Stimulated activated CD4-positive, alpha-beta T cell treated with anti-CD3 and anti-CD28 coated beads, TNF-alpha, amount 100 ng/mL, for 48 hours (primary cell): ENCODE data around the gene COL1A1.

Experiments used
- DNase-seq, 3 donors: peaks; one replicate each; pipeline ENCODE4 v3.0.0-alpha.2; 2020; ENCODE audit warnings: low read depth in 3 of 3

The COL1A1 gene

DNA sequence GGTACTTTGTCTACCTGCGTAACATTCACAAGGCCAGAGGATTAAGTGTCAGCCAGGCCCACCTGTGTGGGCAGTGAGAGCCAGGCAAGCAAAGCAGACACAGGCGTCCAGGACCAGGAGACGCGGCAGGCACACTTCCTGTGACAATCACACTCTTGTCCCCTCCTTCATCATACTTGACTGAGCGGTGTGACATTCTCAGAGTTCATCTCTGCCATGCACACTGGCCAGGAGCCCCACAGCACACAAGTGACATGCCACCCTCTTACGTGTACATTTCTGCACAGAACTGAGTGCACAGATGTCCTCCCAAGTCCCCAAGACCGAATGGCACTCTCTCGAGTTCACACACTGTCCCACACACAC lies 59.7 kb downstream of the COL1A1 start:
- DNase-seq: no peak

DNA sequence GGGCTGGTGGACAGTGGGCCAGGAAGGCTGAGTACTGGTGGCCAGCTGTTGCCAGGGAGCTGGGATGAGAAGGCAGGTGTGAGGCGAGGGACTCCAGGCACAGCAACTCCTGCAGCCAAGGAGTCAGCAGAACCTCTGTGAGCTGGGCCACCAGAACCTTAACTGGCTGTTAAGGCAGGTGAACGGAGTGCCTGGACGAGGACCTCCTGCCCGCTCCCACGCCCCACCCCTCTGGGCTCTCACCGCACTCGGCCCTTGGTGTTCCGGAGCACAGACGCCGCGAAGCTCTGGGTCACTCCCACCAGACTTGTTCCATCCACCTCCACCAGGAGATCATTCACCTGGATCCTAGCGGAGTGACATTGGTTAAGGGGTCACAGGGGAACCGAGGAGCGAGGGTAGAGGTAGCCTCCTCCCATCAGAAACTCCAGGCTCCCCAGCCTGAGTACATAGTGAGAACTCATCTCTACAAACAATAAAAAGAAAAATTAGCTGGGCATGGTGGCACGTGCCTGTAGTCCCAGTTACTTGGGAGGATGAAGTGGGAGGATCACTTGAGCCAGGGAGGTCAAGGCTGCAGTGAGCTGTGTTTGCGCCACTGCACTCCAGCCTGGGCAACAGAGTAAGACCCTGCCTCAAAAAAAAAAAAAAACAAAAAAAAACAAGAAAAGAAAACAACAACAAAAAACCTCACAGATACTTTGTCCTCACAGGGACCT lies 60.2 kb downstream of the COL1A1 start:
- no peak for DNase-seq

DNA sequence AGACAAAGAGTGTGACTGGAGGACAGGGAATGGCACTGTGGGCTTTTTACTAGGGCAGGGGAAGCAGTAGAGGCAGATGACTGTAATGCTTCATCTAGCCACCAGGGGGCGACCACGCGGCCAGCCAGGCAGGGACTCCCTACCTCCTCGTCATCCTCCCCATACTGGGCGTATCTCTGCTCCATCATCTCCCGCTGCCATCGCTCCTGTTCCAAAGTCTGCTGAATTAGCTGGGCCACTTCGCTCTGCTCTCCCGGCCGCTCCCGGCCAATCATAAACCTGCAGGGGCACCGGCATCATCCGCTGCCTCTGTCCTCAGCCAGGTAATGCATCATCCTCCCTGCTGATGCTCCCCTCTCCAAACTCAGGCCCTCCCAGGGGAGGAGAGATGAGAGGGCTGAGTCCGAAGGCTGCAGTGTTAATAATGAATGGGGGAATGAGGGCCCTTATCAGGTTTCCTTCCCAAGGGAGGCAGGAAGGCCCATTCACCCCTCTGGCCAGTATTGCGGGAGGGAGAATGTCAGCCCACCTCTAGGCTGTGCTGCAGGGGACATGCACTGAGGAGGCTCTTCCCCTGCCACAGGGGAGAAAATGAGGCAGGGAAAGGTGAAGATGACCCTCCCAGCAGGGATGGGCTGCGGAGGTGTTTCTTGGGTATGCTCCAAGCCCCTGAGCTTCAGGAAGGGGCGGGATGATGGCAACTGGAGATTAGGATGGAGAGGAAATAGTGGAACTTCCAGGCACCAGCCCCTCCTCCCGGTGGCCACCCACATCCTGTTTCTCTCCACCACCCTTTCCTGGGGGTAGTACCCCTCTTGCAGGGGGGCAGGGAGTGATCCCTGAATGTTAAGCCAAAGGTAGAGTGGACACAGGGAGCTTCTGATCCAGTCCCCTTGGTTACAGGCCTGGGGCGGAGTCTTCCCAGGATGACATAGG lies 61.2 kb downstream of the COL1A1 start:
- DNase-seq: peak; percentile 63 to 73 (median 71)

DNA sequence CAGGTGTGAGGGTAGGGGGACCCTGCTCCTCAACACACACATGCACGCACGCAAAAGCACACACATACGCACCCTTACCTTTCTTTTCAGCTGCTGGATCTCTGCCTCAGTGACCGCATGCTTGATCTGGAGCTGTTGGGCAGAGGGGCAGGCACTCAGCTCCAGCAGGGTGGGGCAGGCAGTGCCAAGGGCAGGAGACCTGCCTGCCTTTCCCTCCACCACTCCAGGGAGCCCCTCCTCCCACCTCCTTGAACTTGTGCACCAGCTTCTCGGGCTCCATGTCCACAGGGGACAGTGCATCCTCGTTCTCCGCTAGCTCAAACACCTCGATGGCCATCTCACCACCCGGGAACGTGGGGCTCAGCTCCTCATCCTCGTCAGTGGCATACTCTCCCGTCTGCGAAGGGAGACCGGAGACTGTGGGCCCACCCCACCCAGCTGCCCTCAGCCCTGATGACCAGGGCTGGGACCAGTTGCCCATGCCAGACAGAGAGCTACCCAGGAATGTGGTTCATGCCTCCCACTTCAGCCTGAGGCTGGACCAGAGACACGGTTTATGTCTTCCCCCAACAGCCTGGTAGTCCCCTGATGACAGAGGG lies 62.1 kb downstream of the COL1A1 start:
- DNase-seq: no peak

DNA sequence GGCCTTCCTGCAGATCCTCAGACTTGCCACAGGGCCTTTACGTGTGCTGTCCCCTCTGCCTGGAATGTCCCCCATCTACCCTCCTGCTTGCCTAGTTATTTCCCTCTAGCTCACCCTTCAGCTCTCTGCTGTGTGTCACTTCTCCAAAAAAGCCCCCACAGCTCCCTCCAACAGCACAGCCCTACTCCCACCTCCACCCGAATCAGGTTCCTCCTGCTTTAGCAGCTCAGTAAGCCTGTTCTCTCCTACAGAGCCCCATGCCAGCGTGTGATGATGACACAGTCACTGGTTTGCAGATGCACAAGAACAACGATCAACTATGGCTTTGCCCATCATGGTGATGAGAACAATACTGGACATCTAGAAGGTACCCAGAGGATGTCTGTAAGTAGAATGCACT lies 64.4 kb downstream of the COL1A1 start:
- no peak for DNase-seq

DNA sequence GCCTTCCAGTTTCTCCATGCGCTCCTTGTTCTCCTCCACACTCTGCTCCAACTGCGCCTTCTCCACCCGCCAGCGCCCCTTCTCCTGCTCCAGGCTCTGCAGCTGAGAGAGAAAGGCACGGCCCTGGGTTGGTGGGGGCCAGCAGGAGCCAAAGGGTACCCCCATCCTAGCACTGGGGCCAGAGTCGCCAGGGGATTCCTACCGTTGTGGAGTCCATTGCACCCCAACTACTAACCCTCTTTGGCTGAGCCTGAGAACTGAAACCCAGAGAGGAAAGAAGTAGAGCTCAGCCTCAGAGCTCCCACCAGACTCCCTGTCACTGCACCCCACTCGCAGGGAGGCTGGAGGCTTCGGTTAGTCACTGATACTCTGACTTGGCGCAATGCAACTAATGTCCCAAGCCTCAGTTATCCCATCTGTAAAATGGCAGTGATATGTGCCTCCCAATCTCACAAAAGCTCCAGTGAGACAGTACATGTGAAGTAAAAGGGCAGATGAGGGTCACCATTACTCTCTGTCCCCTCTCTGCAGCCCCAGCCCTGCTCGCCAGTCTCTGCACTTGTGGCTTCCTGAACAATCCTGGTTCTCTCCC lies 65.2 kb downstream of the COL1A1 start:
- DNase-seq: no peak

DNA sequence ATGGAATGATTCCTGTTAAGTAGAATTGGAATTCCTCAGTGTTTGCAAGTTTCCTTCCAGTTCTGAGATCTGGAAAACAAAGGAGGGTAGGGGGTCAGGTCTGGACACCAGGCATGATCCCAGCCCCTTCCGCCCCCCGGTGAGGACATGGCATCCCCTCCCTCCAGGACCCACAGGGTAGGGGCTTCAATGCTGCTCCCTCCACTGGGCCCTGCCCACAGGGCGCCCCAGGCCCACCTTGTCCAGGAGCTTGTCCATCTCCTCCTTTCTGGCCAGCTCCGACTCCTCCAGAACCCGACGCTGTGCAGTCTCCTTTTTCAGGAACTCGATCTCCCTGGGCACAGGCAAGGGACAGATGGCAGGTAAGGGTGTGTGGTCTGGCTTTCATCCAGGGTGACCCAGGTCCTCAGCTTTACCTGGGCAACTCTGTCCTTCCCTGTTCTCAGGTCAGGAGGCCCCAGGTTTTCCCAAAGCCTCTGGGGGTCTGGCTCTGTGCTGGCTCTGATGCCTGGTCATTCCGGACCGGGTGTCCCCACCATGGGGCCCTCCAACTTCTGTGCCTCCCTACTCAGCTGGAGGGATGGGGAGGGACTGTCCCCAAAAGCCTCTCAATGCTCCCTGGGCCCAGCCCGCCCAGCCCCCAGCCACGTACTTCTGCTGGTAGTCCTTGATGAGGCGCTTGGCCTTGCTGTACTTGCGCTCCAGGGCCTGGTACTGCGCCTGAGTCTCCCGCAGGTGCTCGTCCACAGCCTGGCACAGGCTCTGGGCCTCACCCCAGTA lies 65.9 kb downstream of the COL1A1 start:
- DNase-seq: no peak

DNA sequence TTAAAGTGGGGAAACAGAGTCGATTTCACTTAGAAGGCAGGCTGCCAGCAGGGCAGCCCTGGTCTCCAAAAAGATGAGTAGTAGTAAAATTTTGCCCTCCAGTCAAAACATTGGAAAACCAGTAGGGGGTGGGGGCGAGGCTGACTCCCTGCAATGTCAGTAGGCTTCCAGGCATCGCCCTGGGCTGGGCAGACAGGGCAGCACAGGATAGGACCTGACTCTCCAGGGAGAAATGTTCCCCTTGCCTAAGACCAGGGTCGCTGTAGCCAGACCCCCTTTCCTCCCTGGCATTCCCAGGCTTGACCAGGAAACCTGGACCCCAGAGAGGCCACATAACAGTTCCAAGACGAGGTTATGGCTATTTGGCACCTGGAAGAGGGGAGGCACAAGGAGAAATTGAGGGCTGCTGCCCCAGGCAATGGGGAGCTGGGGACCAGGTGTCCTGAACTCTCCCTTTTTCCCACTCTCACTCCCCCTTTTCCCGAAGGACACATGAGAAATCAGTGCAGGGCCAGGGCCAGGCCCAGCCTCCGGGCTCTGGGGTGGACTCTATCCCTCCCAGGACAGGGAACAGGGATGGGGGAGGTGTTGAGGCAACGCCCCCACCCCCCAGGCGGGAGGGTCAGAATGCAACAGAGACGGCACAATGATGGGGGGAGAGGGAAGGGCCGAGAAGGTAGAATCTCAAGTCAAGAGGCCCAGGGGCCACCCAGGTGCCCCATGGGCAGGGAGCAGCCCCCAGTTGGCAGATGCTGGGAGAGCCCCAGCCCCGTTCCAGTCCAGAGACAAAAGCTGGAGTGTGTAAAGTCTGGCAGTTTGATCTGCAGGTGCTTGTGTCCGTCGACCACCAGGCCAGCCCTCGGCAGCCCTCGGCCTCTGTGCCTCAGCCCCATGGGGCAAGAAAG lies 67.0 kb downstream of the COL1A1 start:
- DNase-seq: no peak

DNA sequence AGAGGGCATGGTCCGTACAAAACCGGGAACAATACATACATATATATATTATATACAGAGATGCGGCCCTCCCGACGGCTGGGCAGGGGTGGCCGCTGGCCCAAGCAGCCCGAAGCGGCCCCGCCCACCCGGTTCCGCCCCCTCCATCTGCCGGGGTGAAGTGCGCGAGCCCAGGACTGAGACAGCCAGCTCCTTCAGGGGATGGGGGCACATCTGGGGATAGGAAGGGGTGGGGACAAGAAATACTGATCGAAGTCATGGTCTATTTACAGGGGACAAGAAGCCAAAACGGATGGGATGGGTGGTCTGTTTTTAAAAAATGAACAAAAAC lies 67.7 kb downstream of the COL1A1 start:
- no peak for DNase-seq
